ENCODE data around the gene HSDL1.

HSDL1 gene

DNA sequence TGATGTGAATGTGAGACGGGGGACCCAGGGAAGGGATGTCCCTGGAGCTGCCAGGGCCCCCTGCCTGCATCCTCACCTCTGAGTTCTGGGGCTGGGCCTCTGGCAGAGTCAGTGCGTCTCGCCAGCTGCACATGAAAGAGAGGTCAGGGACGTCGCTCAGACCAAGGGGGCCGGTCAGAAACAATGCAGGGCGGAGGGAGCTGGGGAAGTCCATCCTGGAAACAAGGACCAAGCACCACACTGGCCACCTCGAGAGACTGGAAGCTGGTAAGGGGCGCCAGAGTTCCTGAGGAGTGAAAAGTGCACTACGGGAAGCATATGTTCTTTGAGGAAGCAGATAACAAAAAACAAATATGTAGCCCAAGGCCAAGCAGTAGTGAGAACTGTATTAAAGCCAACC is 39.8 kb upstream of the HSDL1 start:
- DNase-seq (ENCODE audit: low spot score), result no peak
- TF ChIP-seq, protein P1, sequence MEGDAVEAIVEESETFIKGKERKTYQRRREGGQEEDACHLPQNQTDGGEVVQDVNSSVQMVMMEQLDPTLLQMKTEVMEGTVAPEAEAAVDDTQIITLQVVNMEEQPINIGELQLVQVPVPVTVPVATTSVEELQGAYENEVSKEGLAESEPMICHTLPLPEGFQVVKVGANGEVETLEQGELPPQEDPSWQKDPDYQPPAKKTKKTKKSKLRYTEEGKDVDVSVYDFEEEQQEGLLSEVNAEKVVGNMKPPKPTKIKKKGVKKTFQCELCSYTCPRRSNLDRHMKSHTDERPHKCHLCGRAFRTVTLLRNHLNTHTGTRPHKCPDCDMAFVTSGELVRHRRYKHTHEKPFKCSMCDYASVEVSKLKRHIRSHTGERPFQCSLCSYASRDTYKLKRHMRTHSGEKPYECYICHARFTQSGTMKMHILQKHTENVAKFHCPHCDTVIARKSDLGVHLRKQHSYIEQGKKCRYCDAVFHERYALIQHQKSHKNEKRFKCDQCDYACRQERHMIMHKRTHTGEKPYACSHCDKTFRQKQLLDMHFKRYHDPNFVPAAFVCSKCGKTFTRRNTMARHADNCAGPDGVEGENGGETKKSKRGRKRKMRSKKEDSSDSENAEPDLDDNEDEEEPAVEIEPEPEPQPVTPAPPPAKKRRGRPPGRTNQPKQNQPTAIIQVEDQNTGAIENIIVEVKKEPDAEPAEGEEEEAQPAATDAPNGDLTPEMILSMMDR (conservative IDR thresholded peaks at IDR 0.05; ENCODE audit: low read depth), result no peak
- POLR2A ChIA-PET (ENCODE audit: low non-redundant PET), result no interaction called here
- H3K27ac ChIP-seq, result no peak overlapping the region; the same call in 1 of the 2 replicates
- CTCF ChIA-PET, result interaction anchor here (0.6 to 1.5 kb wide), 3 partner anchors 9 to 432 kb away, joined by 3 to 6 read pairs (median 5); no protein-coding TSS in a partner anchor

DNA sequence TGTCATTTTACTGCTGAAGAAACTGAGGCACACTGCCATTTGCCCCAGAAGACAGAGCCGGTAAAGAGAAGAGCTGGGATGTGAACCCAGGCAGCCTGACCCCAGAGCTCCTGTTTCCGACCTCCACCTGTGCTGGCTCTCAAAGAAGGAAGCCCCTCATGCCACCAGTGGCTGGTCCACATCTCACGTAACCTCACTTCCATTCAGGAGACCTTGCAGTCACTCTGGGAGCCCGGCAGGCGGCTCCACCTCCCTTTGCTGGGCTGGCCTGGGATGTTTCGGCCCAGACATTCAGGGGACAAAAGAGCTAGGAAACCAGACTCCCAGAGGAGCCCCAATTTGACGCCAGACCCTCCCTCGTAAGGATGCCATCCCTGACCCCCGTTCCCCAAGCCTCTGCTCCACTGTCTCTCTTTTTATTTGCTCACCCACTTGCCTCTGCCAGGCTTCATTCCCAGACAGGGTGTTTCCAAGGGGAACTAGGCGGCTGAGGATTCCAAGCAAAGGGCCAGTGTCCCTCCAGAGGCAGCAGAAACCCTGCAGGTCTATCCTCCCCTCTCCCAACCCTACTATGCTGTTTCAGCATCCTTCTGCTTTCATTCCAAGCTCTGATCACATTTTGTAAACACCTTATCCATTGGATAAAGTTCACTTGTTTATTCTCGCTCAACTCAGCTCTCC is 39.1 kb upstream of the HSDL1 start:
- no peak overlapping the region for H3K27ac ChIP-seq
- ChIA-PET POLR2A (ENCODE audit: low non-redundant PET) (no interaction called here), CTCF (interaction anchor here (0.6 to 1.5 kb wide), 6 partner anchors 15 to 433 kb away, joined by 3 to 6 read pairs (median 6); partner anchors contain the start of gene MBTPS1)
- TF ChIP-seq, protein P1 (conservative IDR thresholded peaks at IDR 0.05; ENCODE audit: low read depth), result no peak
- no peak for DNase-seq (ENCODE audit: low spot score)

DNA sequence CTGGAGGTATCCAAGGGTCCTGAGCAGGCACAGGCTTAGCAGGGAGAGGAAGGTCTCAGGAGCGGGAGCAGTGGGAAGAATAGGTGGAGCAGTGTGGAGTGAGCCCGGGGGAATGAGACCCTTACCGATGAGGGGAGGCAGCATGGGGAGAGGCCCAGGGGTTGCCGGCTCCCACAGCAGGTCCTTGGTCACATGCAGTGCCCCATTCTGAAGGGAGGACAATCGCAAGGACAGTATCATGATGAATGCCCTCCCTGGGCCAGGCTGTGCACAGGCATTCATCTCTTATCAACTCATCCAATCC is 38.5 kb upstream of the HSDL1 start:
- CTCF ChIA-PET, result interaction anchor here (1.5 kb wide), 2 partner anchors 14 to 433 kb away, joined by 3 to 6 read pairs; no protein-coding TSS in a partner anchor
- POLR2A ChIA-PET (ENCODE audit: low non-redundant PET), result no interaction called here

DNA sequence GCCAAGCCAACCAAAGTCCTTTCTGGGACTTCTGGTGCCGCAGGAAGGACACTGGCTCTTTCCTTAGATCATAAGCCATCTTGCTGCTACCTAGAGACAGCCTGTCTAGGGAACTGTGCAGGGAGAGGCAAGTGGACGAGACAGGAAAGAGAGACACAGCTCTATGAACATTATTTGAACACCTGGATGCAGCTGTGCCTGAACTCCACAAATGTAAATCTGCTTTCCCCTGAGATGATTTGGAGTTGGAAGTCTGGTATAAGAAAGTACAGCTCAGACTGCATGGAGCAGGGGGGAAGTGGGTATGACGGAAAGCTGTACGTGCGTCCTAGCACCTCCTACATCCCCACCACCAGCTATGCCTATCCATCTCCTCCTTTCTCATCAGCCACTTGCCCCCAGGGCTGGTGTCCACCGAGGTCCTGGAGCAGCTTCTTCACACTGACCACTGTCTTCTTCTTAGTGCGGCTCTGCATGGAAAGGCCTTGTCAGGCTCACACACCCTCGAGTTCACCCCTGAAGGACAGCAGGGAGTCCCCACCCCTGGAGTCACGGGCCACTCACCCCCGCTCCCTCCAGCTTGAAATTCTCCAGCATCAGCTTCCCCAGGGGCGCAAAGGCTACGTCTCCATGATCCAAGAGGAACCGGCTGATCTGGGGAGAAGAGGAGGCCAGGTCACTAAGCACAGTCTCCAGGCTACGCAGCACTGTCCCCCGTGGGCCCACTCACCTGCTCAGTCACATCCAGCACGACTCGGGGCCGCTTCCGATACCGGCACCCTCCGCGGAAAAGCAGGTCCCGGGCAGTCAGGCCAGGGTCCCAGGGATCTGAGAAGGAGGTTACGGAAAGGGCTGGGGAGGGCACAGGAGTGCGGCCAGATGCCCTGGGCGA is 37.9 kb upstream of the HSDL1 start:
- TF ChIP-seq, protein P1 (conservative IDR thresholded peaks at IDR 0.05; ENCODE audit: low read depth), result no peak
- POLR2A ChIA-PET (ENCODE audit: low non-redundant PET), result no interaction called here
- no peak overlapping the region for H3K27ac ChIP-seq
- no peak for DNase-seq (ENCODE audit: low spot score)
- CTCF ChIA-PET, result interaction anchor here (0.6 to 1.5 kb wide), 4 partner anchors 13 to 434 kb away, joined by 3 to 6 read pairs (median 3); no protein-coding TSS in a partner anchor

More for the DNA sequence above, 38.5 kb upstream of the HSDL1 start:
- H3K27ac ChIP-seq, result no peak overlapping the region
- no peak for DNase-seq (ENCODE audit: low spot score)
- TF ChIP-seq, protein P1 (conservative IDR thresholded peaks at IDR 0.05; ENCODE audit: low read depth), result no peak

DNA sequence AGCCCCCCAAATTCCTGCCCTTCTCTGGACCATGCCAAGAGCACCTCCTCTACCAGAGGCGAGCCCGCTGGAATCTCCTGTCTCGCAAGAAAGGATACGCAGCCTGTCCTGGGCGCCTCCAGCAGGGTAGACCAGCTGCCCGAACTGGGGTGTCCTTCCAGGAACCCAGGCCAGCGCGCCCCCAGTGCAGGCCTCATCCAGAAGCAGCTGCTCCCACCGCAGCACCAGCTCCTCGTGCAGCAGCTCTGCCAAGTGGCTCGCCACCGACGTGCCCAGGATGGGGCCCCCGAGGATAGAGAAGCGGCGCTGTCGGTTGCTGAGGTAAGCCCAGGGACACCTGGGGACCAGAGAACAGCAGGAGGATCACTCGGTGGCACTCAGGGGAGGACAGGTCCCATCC is 37.1 kb upstream of the HSDL1 start:
- DNase-seq (ENCODE audit: low spot score), result no peak
- POLR2A ChIA-PET (ENCODE audit: low non-redundant PET), result no interaction called here
- H3K27ac ChIP-seq, result no peak overlapping the region
- TF ChIP-seq, protein P1 (conservative IDR thresholded peaks at IDR 0.05; ENCODE audit: low read depth), result no peak
- CTCF ChIA-PET, result interaction anchor here (1.0 kb wide), 1 partner anchor 55 kb away, joined by 3 read pairs; no protein-coding TSS in a partner anchor

DNA sequence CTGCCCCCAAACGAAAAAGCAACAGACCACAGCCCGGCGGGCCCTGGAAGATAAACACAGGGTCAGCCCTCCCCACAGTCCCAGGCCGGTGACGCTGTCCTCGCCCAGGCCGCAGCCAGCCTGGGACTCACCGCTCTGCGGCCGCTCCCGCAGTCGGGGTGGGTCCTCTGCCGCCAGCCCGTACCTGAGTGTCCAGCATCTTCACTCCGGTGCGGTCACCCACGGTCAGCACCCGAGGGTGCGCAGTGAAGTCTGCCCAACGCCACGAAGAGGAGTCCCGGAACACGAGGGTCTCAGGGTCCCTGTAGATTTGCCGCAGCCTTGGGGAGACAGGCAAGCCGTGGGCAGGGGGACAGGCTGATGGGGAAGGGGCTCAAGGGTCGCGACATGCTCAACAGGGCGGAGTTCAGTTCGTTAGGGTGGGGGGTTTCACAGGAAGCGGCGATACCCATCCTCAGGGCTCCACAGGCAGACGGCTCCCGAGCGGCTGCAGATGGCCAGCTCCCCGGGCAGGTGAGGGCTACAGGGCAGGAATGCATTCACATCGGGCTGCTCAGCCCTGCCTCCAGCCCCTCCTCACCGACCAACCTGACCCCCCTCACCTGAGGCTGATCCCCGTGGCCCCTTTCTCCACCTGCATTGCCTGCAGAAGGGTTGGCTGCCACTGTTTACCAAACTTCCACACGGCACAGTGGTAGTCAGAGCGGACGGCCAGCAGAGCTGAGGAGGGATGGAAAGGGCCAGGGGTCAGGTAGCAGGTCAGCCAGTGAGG is 36.4 kb upstream of the HSDL1 start:
- TF ChIP-seq, protein P1 (conservative IDR thresholded peaks at IDR 0.05; ENCODE audit: low read depth), result no peak
- H3K27ac ChIP-seq, result no peak overlapping the region
- ChIA-PET POLR2A (ENCODE audit: low non-redundant PET) (no interaction called here), CTCF (interaction anchor here (0.7 kb wide), 1 partner anchor 1435 kb away, joined by 3 read pairs; no protein-coding TSS in a partner anchor)
- DNase-seq (ENCODE audit: low spot score), result no peak

Data from RWPE1 (cell line).